NB4 (cell line): Measurements from ENCODE around the gene JAKMIP2.
A peak's percentile ranks its signal among the peaks of the same experiment; 100 is the strongest.

Source experiments
- CTCF ChIP-seq: IDR thresholded peaks from one replicate; pipeline ENCODE4 v1.5.1; 2012; ENCODE audit warnings: low read depth, low read length
- MAX ChIP-seq: IDR thresholded peaks from 2 replicates; pipeline ENCODE4 v1.6.1; 2011; ENCODE audit warnings: low read depth, low read length
- POLR2A ChIP-seq: IDR thresholded peaks from 2 replicates; pipeline ENCODE4 v1.6.1; 2011; ENCODE audit warnings: mild to moderate bottlenecking; ENCODE audit not compliant: insufficient read length; ENCODE audit errors: extremely low read depth

GRCh38 chr5:147822686-147823491 is 40.4 kb upstream of the JAKMIP2 start:
- TF ChIP-seq CTCF (peak; percentile 72), MAX (no peak), POLR2A (no peak)
